Measurements from ENCODE around the gene SDF2. TPM values are rescaled to one million over a fixed set of nuclear protein-coding genes. Genes with fewer than 3 reads are reported as not detected.

The SDF2 gene
- 45.0 TPM for polyA plus RNA-seq (2013, experiment 1 of 2)
- polyA plus RNA-seq (2013, experiment 2 of 2), result 46.4 TPM

- H4K91ac ChIP-seq (ENCODE audit: low read depth, low read length, poor library complexity), result no peak within 1 kb of the TSS
- H3K9ac ChIP-seq (ENCODE audit: low read depth, low read length, poor library complexity), result peak within 1 kb of the TSS; percentile 92
- no peak within 1 kb of the TSS for H3K14ac ChIP-seq (ENCODE audit: low read length)
- peak within 1 kb of the TSS; percentile 58 for H3K4me2 ChIP-seq (ENCODE audit: insufficient read depth, low read length, poor library complexity, severe bottlenecking)
- H2BK120ac ChIP-seq (ENCODE audit: low read depth, low read length), result no peak within 1 kb of the TSS
- H2AFZ ChIP-seq (ENCODE audit: low read length), result peak within 1 kb of the TSS; percentile 96
- H2BK15ac ChIP-seq (ENCODE audit: low read length), result no peak within 1 kb of the TSS
- H3K4me1 ChIP-seq (ENCODE audit: control insufficient read depth in 2 of 2, insufficient read depth in 1 of 2, low read depth in 1 of 2, low read length in 2 of 2), result peaks cover 2 to 8% of the 10 kb centered on the region in 2 donors
- peaks cover 9% of the 10 kb centered on the region for H3K79me1 ChIP-seq (ENCODE audit: low read depth, low read length)
- H3K4ac ChIP-seq (ENCODE audit: low read length), result no peak within 1 kb of the TSS
- peak within 1 kb of the TSS; percentile 80 to 96 for H3K4me3 ChIP-seq (ENCODE audit: low read length in 2 of 2)
- H3K27ac ChIP-seq (replicated peaks; ENCODE audit: low read length), result peak within 1 kb of the TSS; percentile 78
- H2AK5ac ChIP-seq (ENCODE audit: low read depth, low read length), result no peak within 1 kb of the TSS
- H4K8ac ChIP-seq (ENCODE audit: low read depth, low read length), result no peak within 1 kb of the TSS
- DNase-seq (ENCODE audit: low spot score), result peak; percentile 84
- no peak within 1 kb of the TSS for H2BK12ac ChIP-seq (ENCODE audit: low read length)
- H3K27me3 ChIP-seq (ENCODE audit: control insufficient read depth in 3 of 3, insufficient read depth in 3 of 3, low read depth in 1 of 3, low read length in 3 of 3), result no peaks in the 10 kb centered on the region
- WGBS, 2 donors (ENCODE audit: extremely low coverage in 2 of 2, insufficient read length in 2 of 2, insufficient replicate concordance in 1 of 2), result no CpG with 5 or more reads among the region's 66 CpGs
- H3K36me3 ChIP-seq (replicated peaks in 1 of 2; ENCODE audit: control insufficient read depth in 2 of 2, insufficient read depth in 2 of 2, low read length in 2 of 2), result peaks cover 17 to 67% of the 10 kb centered on the region in 2 donors
- peak within 1 kb of the TSS; percentile 83 for H3K23ac ChIP-seq (ENCODE audit: low read depth, low read length, poor library complexity)
- H3K9me3 ChIP-seq (replicated peaks in 1 of 2; ENCODE audit: control insufficient read depth in 2 of 2, insufficient read depth in 1 of 2, low read depth in 1 of 2, low read length in 2 of 2), result peaks cover 4 to 9% of the 10 kb centered on the region in 2 donors
- peak within 1 kb of the TSS; percentile 93 for H3K18ac ChIP-seq (ENCODE audit: low read length)
- H2BK5ac ChIP-seq (ENCODE audit: low read length), result peak within 1 kb of the TSS; percentile 30
Measured at GRCh38 chr17:28661635-28662526, at the start of gene SDF2, which contains the start of gene SUPT6H. TSS of gene SDF2 (minus strand) at chr17:28661906. CDS start at chr17:28661876, 30 bp downstream. TSS of gene SUPT6H (plus strand) at chr17:28662205. CDS start at chr17:28673402, 11,197 bp downstream.

- Histone ChIP-seq H2AFZ (ENCODE audit: low read length) (peak overlapping the region; percentile 89), H3K9me3 (replicated peaks in 1 of 2; ENCODE audit: control insufficient read depth in 2 of 2, insufficient read depth in 1 of 2, low read depth in 1 of 2, low read length in 2 of 2) (no peaks in the 10 kb centered on the region), H2BK5ac (ENCODE audit: low read length) (peak overlapping the region; percentile 93), H3K4ac (ENCODE audit: low read length) (peak overlapping the region; percentile 94), H3K4me3 (ENCODE audit: low read length in 2 of 2) (peak overlapping the region; percentile 59 to 84), H3K27me3 (ENCODE audit: control insufficient read depth in 3 of 3, insufficient read depth in 3 of 3, low read depth in 1 of 3, low read length in 3 of 3) (no peaks in the 10 kb centered on the region), H2BK120ac (ENCODE audit: low read depth, low read length) (peak overlapping the region; percentile 95), H3K4me2 (ENCODE audit: insufficient read depth, low read length, poor library complexity, severe bottlenecking) (peak overlapping the region; percentile 93), H3K79me1 (ENCODE audit: low read depth, low read length) (peaks cover 4% of the 10 kb centered on the region), H3K36me3 (replicated peaks in 1 of 2; ENCODE audit: control insufficient read depth in 2 of 2, insufficient read depth in 2 of 2, low read length in 2 of 2) (peaks cover 18 to 46% of the 10 kb centered on the region in 2 donors), H4K91ac (ENCODE audit: low read depth, low read length, poor library complexity) (peak overlapping the region; percentile 90), H2BK12ac (ENCODE audit: low read length) (peak overlapping the region; percentile 99), H3K14ac (ENCODE audit: low read length) (peak overlapping the region; percentile 76), H2BK15ac (ENCODE audit: low read length) (no peak overlapping the region), H3K27ac (replicated peaks; ENCODE audit: low read length) (peak overlapping the region; percentile 97), H3K9ac (ENCODE audit: low read depth, low read length, poor library complexity) (peak overlapping the region; percentile 93), H3K23ac (ENCODE audit: low read depth, low read length, poor library complexity) (peak overlapping the region; percentile 90), H3K4me1 (ENCODE audit: control insufficient read depth in 2 of 2, insufficient read depth in 1 of 2, low read depth in 1 of 2, low read length in 2 of 2) (peaks cover 12 to 13% of the 10 kb centered on the region in 2 donors), H2AK5ac (ENCODE audit: low read depth, low read length) (peak overlapping the region; percentile 70), H4K8ac (ENCODE audit: low read depth, low read length) (no peak overlapping the region), H3K18ac (ENCODE audit: low read length) (peak overlapping the region; percentile 99)
- DNase-seq (ENCODE audit: low spot score), result peak; percentile 93
- no CpG with 5 or more reads among the region's 74 CpGs for WGBS, 2 donors (ENCODE audit: extremely low coverage in 2 of 2, insufficient read length in 2 of 2, insufficient replicate concordance in 1 of 2)
Measured at GRCh38 chr17:28710861-28711722, 49.4 kb upstream of the SDF2 start.

DNA sequence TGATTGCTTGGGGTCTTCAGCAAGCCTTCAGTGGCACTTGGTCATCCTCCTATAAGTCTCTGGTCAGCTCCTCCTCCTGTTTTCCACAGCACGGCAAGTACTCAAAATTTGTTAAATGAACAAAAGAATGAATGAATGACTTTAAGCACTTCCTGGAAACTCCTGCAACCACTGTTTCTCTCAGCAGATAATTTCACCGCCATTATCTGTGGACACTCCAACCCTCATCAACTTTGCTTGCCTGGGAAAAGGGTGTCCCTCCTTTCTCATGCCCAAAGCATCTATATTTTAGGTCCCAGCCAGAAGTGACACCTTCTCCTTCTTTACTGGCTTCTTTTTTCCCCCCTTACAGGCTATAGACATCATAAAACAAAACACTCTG, 45.6 kb upstream of the SDF2 start:
- no peak overlapping the region for H3K18ac ChIP-seq (ENCODE audit: low read length)
- H3K4me1 ChIP-seq (ENCODE audit: control insufficient read depth in 2 of 2, insufficient read depth in 1 of 2, low read depth in 1 of 2, low read length in 2 of 2), result peaks cover 15 to 17% of the 10 kb centered on the region in 2 donors
- H3K23ac ChIP-seq (ENCODE audit: low read depth, low read length, poor library complexity), result no peak overlapping the region
- H2BK120ac ChIP-seq (ENCODE audit: low read depth, low read length), result no peak overlapping the region
- no peak overlapping the region for H3K9ac ChIP-seq (ENCODE audit: low read depth, low read length, poor library complexity)
- no peak overlapping the region for H3K4ac ChIP-seq (ENCODE audit: low read length)
- H3K36me3 ChIP-seq (replicated peaks in 1 of 2; ENCODE audit: control insufficient read depth in 2 of 2, insufficient read depth in 2 of 2, low read length in 2 of 2), result peaks cover 11 to 34% of the 10 kb centered on the region in 2 donors
- peaks cover 9% of the 10 kb centered on the region for H3K79me1 ChIP-seq (ENCODE audit: low read depth, low read length)
- no peak overlapping the region for H4K8ac ChIP-seq (ENCODE audit: low read depth, low read length)
- H2BK15ac ChIP-seq (ENCODE audit: low read length), result no peak overlapping the region
- H3K14ac ChIP-seq (ENCODE audit: low read length), result no peak overlapping the region
- no peak for DNase-seq (ENCODE audit: low spot score)
- H2BK5ac ChIP-seq (ENCODE audit: low read length), result no peak overlapping the region
- no peaks in the 10 kb centered on the region for H3K9me3 ChIP-seq (replicated peaks in 1 of 2; ENCODE audit: control insufficient read depth in 2 of 2, insufficient read depth in 1 of 2, low read depth in 1 of 2, low read length in 2 of 2)
- no peak overlapping the region for H2AFZ ChIP-seq (ENCODE audit: low read length)
- no peak overlapping the region for H4K91ac ChIP-seq (ENCODE audit: low read depth, low read length, poor library complexity)
- no peak overlapping the region for H3K4me3 ChIP-seq (ENCODE audit: low read length in 2 of 2)
- H3K27me3 ChIP-seq (ENCODE audit: control insufficient read depth in 3 of 3, insufficient read depth in 3 of 3, low read depth in 1 of 3, low read length in 3 of 3), result no peaks in the 10 kb centered on the region
- no peak overlapping the region for H3K4me2 ChIP-seq (ENCODE audit: insufficient read depth, low read length, poor library complexity, severe bottlenecking)
- H2AK5ac ChIP-seq (ENCODE audit: low read depth, low read length), result no peak overlapping the region
- WGBS, 2 donors (ENCODE audit: extremely low coverage in 2 of 2, insufficient read length in 2 of 2, insufficient replicate concordance in 1 of 2), result no CpG with 5 or more reads among the region's 2 CpGs
- no peak overlapping the region for H2BK12ac ChIP-seq (ENCODE audit: low read length)
- H3K27ac ChIP-seq (replicated peaks; ENCODE audit: low read length), result no peak overlapping the region

Data from neuronal stem cell (in vitro differentiated cells).